GM19043 (cell line): ENCODE results near the gene FANCF.

ENCODE experiments used
- ATAC-seq: cut with Tn5 transposase; IDR thresholded peaks from one replicate; pipeline ENCODE4 v1.9.1; 2021; ENCODE audit warnings: low read depth; ENCODE audit not compliant: unreplicated experiment

FANCF gene

GRCh38 chr11:22626573-22627239, 1.1 kb upstream of the FANCF start:
- ATAC-seq = no peak

DNA sequence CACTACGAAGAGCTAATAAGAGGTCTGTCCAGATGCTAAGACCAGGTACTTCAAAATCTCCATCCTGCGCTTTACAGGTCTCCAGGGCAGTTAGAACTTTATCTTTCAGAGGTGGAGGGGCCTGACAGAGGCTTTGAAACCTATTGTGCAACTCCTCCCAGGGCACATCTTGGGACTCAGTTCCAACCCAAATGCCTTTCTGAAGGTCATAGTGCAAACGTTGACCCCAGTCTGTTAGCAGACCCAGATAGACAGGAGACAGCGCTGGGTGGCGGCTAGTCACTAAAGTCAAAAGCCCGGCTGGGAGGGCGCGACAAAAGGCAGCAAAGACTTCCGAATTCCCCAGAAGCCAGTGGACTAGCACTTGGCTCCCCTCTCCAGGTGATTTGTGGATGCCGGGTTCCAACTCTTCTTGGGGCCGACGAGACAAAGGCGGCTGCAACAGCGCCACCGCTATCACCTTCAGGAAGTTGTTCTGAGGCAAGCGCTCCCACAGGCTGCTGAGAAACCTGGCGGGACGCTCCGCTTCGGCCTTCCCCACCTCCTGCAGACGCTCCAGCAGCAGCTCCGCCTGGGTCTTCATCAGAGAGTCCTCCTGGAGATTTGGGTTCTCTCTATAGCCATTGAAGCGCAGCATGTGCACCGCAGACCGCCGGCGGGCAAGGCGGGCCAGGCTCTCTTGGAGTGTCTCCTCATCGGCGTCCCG, 728 bp downstream of the FANCF start:
- peak; percentile 44 for ATAC-seq

- ATAC-seq = no peak
These were observed 7.8 kb downstream of the FANCF start for GRCh38 chr11:22617868-22618267.

- ATAC-seq = no peak
These were observed 21.7 kb downstream of the FANCF start for GRCh38 chr11:22603933-22604332.

GRCh38 chr11:22602504-22602903, 23.1 kb downstream of the FANCF start:
- ATAC-seq = no peak

DNA sequence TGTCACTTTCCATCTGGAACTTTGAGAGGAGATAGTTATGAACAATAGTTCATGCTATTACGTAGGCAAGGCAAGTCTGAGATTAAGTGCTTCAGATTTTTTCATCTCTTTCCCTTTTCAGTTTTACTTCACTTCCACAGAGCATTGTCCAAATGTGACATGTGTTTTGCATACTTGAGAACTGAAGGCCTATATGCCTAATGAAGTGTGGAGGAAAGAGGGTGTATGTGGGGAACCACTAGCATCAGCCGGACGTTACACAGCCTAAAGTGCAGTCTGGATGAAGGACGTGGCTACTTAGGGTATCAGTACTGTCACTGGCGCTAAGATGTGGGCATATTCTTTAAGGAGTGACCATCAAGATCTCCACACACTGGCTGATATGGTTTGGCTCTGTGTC, 26.2 kb downstream of the FANCF start:
- ATAC-seq = no peak

DNA sequence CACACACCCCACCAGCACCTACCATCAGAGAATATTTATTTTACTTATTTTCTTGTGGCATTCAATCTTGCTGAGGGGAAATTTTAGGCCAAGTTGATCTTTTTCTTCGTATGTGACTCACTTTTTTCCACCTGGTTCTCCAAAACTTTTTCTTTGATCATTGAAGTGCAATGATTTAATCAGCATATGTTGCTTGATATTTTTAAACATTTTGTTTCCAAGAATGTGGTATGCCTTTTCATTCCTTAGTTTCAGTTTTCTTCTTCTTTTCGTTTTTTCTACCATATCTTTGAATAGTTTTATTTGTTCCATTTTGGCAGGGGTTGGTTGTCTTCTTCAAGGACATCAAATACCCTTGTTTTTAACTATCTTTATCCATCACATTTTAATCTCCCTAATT, 28.6 kb downstream of the FANCF start:
- ATAC-seq = no peak

GRCh38 chr11:22584976-22585375, 40.6 kb downstream of the FANCF start:
- ATAC-seq = no peak

DNA sequence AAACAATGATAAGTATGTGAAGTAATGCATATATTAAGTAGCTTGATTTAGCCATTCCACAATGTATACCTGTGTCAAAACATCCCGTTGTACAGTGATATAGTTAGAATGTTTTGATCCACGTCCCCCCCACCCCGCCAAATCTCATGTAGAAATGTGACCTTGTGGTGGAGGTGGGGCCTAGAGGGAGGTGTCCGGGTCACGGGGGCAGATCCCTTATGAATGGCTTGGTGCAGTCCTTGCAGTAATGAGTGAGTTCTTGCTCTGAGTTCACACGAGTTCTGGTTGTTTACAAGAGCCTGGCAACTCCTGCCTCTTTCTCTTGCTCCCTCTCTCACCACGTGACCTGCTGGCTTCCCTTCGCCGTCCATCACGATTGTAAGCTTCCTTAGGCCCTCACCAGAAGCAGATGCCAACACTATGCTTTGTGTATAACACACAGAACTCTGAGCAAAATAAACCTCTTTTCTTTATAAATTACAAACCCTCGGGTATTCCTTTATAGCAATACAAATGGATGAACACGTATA, 41.6 kb downstream of the FANCF start:
- ATAC-seq = no peak

DNA sequence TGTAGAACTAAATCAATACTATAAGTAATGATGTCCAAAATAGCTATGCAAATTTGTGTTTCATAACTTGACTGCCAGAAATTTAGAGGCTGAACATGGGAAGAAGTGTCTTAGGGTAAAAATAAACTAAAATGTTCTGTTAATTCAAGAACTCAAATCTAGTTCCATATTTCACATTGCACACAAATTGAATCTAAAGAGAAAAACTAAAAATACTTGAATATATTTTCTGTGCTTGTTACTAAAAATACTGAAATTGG, 43.5 kb downstream of the FANCF start:
- no peak for ATAC-seq

GRCh38 chr11:22581354-22582150, 44.1 kb downstream of the FANCF start:
- no peak for ATAC-seq

- ATAC-seq = no peak
These were observed 47.8 kb downstream of the FANCF start for GRCh38 chr11:22577854-22578253.
